Measurements from ENCODE around the gene UBE2F.

GRCh38 chr2:237951878-237952277 is 14.9 kb upstream of the UBE2F start:
- TF ChIP-seq, protein P1, sequence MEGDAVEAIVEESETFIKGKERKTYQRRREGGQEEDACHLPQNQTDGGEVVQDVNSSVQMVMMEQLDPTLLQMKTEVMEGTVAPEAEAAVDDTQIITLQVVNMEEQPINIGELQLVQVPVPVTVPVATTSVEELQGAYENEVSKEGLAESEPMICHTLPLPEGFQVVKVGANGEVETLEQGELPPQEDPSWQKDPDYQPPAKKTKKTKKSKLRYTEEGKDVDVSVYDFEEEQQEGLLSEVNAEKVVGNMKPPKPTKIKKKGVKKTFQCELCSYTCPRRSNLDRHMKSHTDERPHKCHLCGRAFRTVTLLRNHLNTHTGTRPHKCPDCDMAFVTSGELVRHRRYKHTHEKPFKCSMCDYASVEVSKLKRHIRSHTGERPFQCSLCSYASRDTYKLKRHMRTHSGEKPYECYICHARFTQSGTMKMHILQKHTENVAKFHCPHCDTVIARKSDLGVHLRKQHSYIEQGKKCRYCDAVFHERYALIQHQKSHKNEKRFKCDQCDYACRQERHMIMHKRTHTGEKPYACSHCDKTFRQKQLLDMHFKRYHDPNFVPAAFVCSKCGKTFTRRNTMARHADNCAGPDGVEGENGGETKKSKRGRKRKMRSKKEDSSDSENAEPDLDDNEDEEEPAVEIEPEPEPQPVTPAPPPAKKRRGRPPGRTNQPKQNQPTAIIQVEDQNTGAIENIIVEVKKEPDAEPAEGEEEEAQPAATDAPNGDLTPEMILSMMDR (IDR thresholded peaks at IDR 0.05): no peak
- TF ChIP-seq POLR2AphosphoS5 (IDR thresholded peaks at IDR 0.05): no peak
